COLO829 (cell line): ENCODE data around the gene ITSN2.

Source experiments
- DNase-seq: peaks from one replicate; pipeline ENCODE4 v3.0.0; 2012; ENCODE audit warnings: low spot score

ITSN2 gene

GRCh38 chr2:24269265-24269664, 91.1 kb downstream of the ITSN2 start:
- peak; percentile 31 for DNase-seq

- DNase-seq, result no peak
Measured at GRCh38 chr2:24265212-24265611, 95.1 kb downstream of the ITSN2 start.

- no peak for DNase-seq
Measured at GRCh38 chr2:24262421-24262970, 97.8 kb downstream of the ITSN2 start.

GRCh38 chr2:24261441-24261840, 98.9 kb downstream of the ITSN2 start:
- no peak for DNase-seq

- no peak for DNase-seq
Measured at GRCh38 chr2:24259316-24259715, 101.0 kb downstream of the ITSN2 start.

- no peak for DNase-seq
Measured at GRCh38 chr2:24258718-24259117, 101.6 kb downstream of the ITSN2 start.

- DNase-seq, result no peak
Measured at GRCh38 chr2:24253303-24253919, 106.9 kb downstream of the ITSN2 start.

GRCh38 chr2:24247592-24247991, 112.7 kb downstream of the ITSN2 start:
- DNase-seq, result no peak

GRCh38 chr2:24247164-24247563, 113.2 kb downstream of the ITSN2 start:
- DNase-seq, result no peak

GRCh38 chr2:24245986-24246776, 114.2 kb downstream of the ITSN2 start:
- no peak for DNase-seq

GRCh38 chr2:24241528-24241927, 118.8 kb downstream of the ITSN2 start:
- DNase-seq, result no peak

- no peak for DNase-seq
Measured at GRCh38 chr2:24239553-24239952, 120.8 kb downstream of the ITSN2 start.

GRCh38 chr2:24238158-24238557, 122.2 kb downstream of the ITSN2 start:
- no peak for DNase-seq

- no peak for DNase-seq
Measured at GRCh38 chr2:24237313-24237712, 123.0 kb downstream of the ITSN2 start.

- no peak for DNase-seq
Measured at GRCh38 chr2:24233321-24233720, 127.0 kb downstream of the ITSN2 start.

- DNase-seq, result peak; percentile 95
Measured at GRCh38 chr2:24231461-24231881, 128.9 kb downstream of the ITSN2 start.

- DNase-seq, result no peak
Measured at GRCh38 chr2:24228470-24228869, 131.9 kb downstream of the ITSN2 start.

GRCh38 chr2:24225499-24226242, 134.7 kb downstream of the ITSN2 start:
- DNase-seq, result no peak

GRCh38 chr2:24222946-24223345, 137.4 kb downstream of the ITSN2 start:
- no peak for DNase-seq

- DNase-seq, result no peak
Measured at GRCh38 chr2:24221343-24222050, 138.8 kb downstream of the ITSN2 start.

- peak; percentile 87 for DNase-seq
Measured at GRCh38 chr2:24220554-24221291, 139.6 kb downstream of the ITSN2 start.
